ENCODE measurements around the gene CKB.

Gene CKB

GRCh38 chr14:103549361-103550311 is 27.0 kb upstream of the CKB start:
- no peak for FAIRE-seq

- no peak for FAIRE-seq
Observed at GRCh38 chr14:103548463-103549351, 26.1 kb upstream of the CKB start.

GRCh38 chr14:103547941-103548462 is 25.4 kb upstream of the CKB start:
- FAIRE-seq = no peak

- no peak for FAIRE-seq
Observed at GRCh38 chr14:103547455-103547940, 24.9 kb upstream of the CKB start.

- no peak for FAIRE-seq
Observed at GRCh38 chr14:103546652-103547454, 24.2 kb upstream of the CKB start.

GRCh38 chr14:103545915-103546651 is 23.5 kb upstream of the CKB start:
- FAIRE-seq = no peak

- no peak for FAIRE-seq
Observed at GRCh38 chr14:103545219-103545914, 22.7 kb upstream of the CKB start.

- FAIRE-seq = no peak
Observed at GRCh38 chr14:103544388-103545218, 22.0 kb upstream of the CKB start.

GRCh38 chr14:103543721-103544387 is 21.2 kb upstream of the CKB start:
- FAIRE-seq = no peak

- FAIRE-seq = no peak
Observed at GRCh38 chr14:103543140-103543539, 20.5 kb upstream of the CKB start.

GRCh38 chr14:103542605-103543088 is 20.0 kb upstream of the CKB start:
- no peak for FAIRE-seq

GRCh38 chr14:103541709-103542604 is 19.3 kb upstream of the CKB start:
- FAIRE-seq = no peak

GRCh38 chr14:103540821-103541708 is 18.4 kb upstream of the CKB start:
- no peak for FAIRE-seq

- FAIRE-seq = no peak
Observed at GRCh38 chr14:103539056-103539825, 16.6 kb upstream of the CKB start.

GRCh38 chr14:103538291-103539055 is 15.8 kb upstream of the CKB start:
- FAIRE-seq = no peak
